ENCODE measurements around the gene LRCH1.

The LRCH1 gene

GRCh38 chr13:46801858-46802257 is 248.9 kb downstream of the LRCH1 start:
- no peak for DNase-seq (ENCODE audit: low spot score)

Measured in SW480 (cell line).